ENCODE measurements around the gene TLR6.

DNA sequence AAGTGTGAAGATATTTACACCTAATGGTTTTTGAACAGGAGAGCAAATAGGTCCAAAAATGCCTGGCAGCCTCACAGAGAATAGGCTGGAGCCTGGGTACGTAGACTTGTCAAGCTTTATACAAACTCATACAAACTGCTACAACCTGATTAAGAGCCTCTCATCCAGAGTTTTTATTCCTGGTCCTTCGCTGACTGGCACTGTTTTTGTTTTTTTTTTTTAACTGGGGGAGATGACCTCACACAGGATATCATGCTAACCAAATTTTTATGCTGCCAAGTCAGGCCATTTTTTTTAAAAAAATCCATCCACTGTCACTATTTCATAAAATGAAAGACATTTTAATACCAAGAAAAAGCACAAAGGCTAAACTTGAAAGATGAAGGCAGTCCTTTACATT lies 12.9 kb upstream of the TLR6 start:
- TF ChIP-seq CTCF (IDR thresholded peaks at IDR 0.05; ENCODE audit: poor library complexity) (no peak), EZH2 (IDR thresholded peaks at IDR 0.05; ENCODE audit: borderline replicate concordance) (no peak), EZH2phosphoT487 (IDR thresholded peaks at IDR 0.05; ENCODE audit: low read depth, severe bottlenecking, unreplicated experiment) (no peak)
